Activated CD4-positive, CD25-positive, alpha-beta regulatory T cell treated with anti-CD3 and anti-CD28 coated beads, Interleukin-2, amount 50 U/mL, for 24 hours (primary cell): ENCODE measurements around the gene EML6.
A peak's percentile ranks its signal among the peaks of the same experiment; 100 is the strongest.

Source experiments
- ATAC-seq, 2 donors: fragments of 150-1000 bp; cut with Tn5 transposase; one replicate each; pipeline ENCODE4 v1.10.0; 2021; ENCODE audit warnings: mild to moderate bottlenecking in 1 of 2, moderate library complexity in 1 of 2

The EML6 gene

DNA sequence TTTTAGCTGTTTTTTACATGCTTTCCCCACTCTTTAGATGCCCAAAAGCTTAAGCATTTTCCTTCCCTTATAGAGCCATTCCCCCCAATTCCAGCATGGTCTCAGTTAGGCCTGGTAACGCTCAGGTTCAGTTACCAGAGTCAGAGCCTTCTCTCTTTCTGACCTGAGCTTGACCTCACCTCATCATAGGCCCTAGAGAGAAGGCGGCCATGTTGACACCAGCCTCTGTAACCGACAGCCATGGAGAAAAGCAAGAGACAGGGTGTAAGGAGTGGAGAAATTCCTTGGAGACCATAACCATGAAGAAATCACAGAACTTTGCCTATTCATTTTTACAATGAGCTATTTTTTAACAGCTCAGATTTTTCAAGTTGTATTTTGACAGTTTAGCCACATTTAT lies 227.3 kb downstream of the EML6 start:
- no peak for ATAC-seq

DNA sequence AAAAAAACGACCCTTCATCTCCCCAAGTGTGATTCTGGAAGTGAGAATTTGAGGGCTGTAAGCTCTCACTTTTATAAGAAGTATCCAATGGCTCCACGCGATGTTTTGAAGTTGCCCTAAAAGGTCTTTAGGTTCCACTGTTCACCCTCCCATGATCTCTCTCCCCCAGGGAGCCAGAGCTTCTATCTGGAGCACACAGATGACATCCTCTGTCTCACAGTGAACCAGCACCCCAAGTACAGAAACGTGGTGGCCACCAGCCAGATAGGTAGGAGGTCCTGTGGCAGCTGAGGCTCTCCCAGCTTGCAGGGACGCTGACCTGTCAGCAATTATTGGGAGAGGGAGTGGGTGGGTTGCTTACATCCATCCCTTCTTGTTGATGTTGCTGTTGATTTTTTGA lies 229.0 kb downstream of the EML6 start:
- ATAC-seq = no peak

DNA sequence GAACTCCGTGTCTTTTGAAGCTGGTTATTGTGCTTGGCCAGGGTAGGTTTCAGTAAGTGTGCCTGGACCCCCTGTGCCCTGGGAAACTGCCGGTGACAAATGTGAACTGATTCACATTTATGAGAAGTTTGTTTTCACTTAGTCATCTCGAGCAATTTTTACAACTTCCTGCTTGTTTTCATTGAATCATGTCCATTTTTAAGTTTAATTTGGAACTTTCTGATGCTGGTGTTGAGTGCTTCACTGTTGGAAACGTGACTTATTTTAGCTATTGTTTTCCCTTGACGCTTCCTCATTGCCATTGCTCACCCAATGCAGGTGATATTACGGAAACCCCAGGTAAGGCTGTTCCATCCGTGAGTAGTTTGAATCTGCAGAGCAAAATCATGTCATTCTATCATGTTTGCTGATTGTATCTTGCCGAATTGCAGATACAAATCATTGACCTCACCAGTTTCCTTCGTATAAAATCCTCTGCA lies 229.6 kb downstream of the EML6 start:
- ATAC-seq = peak in 1 of 2 donors; percentile 33

DNA sequence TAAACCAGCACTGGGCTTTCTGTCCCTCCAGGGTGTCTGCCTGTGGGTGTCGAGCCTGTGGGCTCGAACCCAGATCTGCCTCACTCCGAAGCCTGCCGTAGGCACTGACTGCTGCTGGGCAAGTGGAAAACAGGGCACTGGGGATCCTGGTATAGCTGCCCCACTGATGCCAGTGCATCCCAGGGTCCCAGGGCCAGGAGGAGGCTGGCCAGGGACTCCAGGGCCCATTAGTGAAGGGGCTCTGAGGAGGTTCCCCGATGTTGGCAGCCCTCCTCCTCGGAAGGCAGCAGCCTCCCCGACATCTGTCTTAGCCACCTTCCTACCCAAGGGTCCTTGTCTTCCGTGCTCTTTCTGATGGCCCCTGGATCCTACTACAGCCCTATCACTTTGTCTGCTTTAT lies 230.7 kb downstream of the EML6 start:
- no peak for ATAC-seq

DNA sequence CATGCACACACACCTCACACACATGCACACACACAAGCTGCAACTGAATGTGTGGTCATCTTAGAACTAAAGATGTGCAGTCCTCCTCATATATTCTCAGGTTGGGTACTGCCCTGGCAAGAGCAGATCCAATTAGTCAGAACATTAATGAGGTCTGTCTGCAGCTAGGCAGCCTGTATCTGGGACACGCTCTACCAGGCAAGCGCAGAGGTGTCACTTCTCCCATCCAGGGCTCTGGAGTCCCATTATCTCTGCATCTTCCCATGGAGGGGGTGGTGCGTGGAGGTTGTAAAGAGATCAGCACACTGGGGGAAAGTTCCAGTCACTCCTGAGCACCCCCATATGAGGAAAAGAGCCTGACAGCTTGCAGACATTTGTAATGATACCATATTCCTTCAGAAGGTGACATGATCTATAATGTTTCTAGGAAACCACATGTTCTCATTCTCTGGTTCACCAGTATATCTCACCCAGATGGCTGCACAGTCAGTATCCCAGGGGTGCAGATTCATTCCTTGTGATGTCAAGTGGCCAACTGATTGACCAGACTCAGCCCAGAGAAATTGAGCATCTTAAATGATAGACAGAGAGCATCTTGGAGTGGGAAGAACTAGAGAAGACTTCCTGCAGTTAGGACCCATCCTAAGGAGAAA lies 231.4 kb downstream of the EML6 start:
- ATAC-seq = no peak

DNA sequence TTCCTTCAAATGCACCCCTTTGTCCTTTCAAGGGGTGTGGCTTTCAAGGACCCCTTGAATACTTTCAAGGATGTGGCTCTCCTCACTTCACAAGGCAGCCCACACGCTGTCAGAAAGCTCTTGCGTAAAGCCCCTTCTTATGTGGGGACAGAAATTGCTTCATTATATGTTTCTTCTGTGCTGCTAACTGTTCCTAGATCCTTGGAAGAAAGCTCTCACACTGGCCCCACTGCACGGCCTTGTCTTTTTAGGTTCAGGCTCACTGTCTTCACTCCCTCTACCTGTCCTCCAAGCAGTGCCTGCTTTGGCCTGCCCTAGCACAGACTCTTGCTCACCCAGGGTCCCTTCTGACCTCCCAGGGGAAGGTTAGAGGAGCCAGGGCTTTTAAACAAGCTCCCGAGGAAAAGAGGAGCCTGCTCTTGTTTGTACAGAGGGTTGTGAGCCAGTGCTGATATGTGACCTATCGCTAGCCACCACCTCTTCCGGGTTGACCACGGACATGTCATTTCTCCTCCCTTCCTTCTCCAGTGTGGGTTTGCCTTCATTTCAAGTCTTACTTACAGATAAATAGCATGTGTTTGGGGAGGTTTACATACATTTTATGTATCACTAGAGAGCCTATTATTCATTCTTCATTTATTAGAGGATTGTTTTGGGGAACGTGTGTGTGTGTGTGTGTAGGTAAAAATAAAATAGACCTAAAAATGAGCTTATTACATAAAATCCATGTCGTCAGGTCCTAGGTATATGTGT lies 232.1 kb downstream of the EML6 start:
- no peak for ATAC-seq

DNA sequence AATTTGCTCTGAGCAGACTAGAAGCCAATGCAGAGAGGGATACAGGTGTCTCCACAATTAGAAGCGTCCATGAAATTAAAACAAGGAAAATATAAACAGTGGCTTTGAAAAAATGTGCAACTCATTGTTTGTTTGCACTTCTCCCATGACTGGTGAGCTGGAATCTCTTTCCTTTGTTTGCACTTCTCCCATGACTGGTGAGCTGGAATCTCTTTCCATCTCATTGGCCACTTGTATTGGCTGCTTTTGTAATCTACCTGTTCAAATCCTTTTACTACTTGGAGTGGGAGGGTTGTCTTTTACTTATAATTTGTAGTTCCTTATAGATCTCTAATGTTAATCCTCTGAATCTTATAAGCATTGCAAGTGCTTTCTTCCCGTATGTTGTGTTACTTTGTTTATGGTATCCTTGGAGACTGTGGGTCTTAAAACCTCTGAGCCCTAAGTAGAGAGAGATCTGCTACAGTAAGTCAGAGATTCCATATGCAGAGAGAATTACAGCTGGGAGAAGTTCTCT lies 232.7 kb downstream of the EML6 start:
- ATAC-seq = no peak

DNA sequence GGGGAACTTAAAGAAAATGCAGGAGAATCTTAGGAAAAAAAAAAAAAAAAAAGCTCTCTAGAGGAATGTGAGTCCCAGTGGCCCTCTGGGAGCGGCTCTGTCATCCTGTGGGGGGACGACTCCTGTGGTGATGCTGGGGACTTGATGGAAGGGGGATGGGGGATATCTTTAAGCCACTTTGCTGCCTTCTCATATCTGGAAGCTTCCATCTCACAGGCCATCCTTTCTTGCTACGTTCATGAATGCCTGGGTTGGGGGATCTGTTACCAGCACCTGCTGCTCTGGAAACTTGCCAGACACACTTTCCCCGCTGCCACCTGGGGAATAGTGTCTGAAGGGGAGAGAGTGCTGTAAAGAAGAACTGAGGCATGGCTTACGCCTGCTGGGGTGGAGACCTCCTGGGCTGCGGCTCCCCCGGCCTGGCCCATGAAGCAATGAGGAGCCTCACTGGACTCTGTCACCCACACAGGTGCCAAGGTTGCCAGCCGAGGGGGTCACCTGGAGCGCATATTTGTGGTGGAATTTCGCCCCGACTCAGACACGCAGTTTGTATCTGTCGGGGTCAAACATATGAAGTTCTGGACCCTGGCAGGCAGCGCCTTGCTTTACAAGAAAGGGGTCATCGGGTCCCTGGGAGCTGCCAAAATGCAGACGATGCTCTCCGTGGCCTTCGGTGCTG lies 234.0 kb downstream of the EML6 start:
- ATAC-seq = no peak

DNA sequence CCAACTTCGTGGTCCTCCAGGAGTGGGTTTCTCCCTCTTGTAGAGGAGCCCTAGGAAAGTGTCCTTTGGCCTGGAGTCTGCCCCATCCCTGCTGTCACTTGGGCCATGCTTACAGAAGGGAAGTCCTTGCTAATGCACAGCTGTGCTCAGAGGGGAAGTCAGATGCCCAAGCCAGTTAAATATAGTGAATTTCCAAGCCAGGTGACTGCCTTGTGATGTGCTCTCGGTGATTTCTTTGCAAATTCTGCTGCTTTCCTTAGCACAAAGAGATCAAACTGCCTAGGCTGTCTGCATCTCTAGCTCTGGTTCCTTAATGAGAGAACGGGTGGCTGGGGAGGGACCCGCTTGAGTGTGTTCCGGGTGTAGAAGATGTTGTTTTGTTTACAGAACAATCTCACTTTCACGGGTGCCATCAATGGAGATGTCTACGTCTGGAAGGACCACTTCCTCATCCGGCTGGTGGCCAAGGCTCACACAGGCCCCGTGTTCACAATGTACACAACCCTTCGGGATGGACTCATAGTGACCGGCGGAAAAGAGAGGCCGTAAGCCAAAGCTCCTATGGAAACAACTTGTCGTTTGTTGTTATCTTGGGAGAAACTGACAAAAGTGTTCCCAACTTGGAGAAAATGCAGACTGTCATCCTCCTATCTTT lies 235.4 kb downstream of the EML6 start:
- no peak for ATAC-seq

DNA sequence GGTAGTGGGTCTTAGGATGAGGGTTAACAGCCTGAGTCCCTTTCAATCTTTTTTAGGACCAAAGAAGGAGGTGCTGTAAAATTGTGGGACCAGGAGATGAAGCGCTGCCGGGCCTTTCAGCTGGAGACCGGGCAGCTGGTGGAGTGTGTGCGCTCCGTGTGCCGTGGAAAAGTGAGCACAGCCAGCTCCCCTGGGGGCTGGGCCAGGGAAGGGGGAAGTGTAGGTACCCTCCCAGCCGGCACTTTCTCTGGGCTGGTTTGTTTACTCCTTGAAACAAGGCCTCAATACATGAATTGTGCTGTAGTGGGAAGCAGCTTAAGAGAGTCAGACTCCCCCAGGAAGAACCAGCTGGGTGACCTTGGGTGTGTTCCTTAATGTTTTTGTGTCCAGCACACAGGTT lies 236.7 kb downstream of the EML6 start:
- no peak for ATAC-seq

DNA sequence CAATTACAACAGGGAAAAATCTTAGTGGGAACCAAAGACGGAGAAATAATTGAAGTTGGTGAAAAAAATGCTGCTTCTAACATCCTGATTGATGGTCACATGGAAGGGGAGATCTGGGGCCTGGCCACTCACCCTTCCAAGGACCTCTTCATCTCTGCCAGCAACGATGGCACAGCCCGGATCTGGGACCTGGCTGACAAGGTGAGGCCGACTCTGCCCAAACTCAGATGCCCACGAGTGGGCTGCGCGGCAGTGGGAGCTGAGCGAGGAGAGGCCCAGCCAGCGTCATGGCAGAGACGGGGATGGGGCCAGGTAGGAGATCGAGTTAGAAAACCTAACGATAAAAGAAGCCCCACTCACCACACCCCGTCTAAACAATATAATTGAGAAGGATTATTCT lies 239.0 kb downstream of the EML6 start:
- ATAC-seq = no peak

DNA sequence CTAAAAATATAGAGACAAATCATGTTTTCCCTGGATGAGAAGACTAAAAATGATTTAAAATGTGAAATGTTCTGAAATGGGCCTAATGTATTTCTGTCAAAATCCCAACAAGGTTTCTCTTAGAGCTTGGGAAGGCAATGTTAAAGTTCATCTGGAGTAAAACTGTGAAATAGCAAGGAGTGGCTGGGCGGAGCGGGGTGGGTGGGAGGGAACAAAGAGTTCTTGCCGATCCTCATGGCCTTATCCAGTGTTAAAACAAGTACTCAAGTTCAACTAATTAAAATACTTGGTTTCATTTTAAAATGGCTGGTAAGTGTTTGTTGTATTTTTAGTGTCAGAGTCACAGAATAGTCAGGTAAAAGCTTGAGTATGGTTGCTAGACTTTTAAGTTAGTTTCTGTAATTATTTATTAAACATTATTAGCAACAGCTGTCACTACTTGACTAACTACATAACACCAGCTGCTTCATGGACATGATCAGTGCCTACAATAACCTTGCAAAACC lies 239.5 kb downstream of the EML6 start:
- ATAC-seq = no peak

DNA sequence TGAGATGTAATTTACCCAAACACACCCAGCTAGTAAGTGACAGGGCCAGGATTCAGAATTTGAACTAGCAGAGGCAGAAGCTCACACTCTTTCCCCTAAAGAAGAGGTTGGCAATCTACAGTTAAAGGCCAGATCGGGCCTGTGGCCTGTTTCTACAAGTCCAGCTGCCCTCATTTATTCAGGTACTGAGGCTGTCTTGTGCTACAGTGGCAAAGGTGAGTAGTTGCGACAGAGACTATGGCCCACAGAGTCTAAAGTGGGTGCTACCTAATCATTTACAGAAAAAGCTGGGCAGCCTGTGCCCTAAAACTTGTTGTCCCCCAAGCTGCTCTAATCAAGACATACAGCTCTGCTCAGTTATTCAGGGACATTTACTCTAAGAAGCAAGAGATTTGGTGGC lies 240.0 kb downstream of the EML6 start:
- no peak for ATAC-seq

DNA sequence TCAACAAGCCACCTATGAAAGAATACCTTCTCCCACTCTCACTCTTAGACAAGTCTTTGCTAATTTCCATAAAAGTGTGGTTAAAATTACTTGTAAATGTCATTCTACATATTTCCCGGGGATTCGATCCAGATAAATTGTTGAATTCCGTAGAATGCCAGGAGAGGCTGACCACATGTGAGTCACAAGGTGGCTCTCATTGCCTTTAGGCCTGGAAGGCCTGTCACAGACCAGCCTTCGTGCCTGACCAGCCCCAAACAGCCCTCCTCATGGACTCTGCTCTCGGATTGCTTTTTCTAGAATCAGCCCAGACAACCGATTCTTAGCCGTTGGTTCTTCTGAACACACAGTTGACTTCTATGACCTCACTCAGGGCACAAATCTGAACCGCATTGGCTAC lies 240.8 kb downstream of the EML6 start:
- ATAC-seq = no peak

DNA sequence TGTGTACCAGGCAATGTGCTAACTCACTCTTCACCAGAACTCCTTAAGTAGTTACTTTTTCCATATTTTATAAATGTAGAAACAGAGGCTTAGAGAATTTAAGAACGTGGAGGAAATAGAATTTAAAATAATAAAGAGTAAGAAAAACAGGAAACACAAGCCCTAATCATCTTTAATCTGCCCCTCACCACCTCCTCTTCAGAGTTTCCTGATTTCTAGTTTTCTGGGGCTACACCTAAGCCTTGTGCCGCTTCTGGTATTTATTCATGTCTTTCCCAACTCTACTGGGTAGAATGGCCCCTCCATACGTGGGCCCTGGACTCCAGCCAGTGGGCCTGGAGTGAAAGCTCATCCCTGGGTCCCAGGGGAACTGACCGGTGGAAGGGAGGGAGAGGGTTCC lies 241.4 kb downstream of the EML6 start:
- ATAC-seq = no peak

DNA sequence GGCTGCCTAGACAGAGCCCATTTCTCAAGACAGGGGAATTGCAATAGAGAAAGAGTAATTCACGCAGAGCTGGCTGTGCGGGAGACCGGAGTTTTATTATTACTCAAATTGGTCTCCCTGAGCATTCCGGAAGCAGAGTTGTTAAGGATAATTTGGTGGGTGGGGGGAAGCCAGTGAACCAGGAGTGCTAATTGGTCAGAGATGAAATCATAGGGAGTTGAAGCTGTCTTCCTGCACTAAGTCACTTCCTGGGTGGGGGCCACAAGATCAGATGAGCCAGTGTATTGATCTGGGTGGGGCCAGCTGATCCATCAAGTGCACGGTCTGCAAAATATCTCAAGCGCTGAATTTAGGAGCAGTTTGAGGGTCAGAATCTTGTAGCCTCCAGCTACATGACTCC lies 242.0 kb downstream of the EML6 start:
- no peak for ATAC-seq

DNA sequence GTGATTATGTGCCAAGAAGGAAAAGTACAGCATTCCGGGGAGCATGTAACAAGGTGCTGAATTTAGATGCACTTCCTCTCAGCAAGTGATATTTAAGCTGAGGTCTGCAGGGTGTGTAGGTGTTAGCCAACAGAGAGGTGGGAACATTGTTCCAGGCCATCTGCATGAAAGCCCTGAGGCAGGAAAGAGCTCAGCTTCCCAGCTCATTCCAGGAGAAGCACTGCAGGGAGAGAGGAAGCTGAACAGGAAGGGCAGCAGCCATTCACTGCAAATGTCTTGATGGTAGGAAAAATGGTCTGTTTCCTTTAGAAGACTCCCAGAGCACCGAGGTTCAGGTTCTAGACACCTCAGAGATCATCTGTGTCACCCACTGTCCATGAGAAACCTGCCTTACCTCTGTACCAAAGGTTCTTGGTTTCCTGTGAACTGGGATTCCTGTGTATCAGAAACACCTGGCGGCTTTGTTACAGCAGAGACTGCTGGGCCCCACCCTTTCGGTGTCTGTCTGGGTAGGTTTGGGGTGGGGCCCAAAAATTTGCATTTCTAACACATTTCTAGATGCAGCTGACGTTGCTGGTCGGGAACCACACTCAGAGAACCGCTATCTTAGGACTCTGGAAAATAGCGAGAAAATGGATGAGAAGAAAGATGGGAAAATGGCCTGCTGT lies 242.8 kb downstream of the EML6 start:
- no peak for ATAC-seq

DNA sequence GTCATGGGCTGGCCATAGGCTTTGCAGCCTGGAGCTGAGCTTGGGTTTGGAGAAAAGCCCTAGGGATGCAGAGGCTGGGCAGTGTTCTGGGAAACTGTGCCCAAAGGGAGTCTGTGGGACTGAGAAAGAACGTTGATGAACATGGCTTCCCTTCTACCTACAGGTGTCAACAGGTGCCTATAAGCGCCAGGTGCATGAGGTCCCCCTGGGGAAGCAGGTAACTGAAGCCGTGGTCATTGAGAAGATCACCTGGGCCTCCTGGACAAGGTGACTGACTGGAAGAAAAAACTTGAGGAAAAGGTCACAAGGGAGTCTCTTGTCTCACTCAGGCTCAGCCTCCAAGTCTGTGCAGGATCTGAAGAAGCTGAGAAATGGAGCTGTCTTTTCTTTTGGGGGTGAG lies 243.4 kb downstream of the EML6 start:
- no peak for ATAC-seq

DNA sequence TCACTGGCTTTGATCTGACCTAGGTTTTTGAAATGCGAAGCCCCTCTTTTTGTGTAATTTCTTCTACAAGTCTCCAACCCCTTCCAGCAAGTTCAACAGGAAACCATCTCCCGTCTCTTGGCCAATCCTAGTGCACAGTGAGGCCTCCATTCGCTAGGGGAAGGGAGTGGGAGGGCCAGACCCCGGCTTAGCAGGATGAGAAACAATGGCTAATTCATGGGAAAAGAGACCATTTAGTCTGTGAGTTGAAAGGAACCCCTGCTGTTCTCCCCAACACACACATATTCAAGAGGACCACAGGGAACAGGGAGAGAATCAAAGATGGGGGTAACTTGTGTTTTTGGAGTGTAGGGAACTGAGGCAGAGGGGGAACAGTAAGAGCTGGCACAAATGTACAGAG lies 243.8 kb downstream of the EML6 start:
- no peak for ATAC-seq

DNA sequence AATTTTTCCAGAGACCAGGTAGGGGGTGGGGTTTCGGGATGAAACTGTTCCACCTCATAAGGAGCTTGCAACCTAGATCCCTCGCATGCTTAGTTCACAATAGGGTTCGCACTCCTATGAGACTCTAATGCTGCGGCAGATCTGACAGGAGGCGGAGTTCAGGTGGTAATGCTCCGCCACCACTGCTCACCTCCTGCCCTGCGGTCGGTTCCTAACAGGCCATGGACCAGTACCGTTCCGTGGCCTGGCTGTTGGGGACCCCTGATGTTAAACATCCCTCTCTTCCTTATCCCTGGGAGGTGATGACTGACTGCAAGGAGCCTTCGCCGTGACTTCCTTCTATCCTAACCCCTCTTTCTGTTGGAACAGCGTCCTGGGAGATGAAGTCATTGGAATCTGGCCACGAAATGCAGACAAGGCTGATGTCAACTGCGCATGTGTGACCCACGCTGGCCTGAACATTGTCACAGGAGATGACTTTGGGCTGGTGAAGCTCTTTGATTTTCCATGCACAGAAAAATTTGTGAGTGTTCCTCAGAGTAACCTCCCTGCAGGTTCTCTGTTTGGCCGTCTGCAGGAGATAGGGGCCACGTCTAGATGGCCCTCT lies 244.4 kb downstream of the EML6 start:
- ATAC-seq = no peak

DNA sequence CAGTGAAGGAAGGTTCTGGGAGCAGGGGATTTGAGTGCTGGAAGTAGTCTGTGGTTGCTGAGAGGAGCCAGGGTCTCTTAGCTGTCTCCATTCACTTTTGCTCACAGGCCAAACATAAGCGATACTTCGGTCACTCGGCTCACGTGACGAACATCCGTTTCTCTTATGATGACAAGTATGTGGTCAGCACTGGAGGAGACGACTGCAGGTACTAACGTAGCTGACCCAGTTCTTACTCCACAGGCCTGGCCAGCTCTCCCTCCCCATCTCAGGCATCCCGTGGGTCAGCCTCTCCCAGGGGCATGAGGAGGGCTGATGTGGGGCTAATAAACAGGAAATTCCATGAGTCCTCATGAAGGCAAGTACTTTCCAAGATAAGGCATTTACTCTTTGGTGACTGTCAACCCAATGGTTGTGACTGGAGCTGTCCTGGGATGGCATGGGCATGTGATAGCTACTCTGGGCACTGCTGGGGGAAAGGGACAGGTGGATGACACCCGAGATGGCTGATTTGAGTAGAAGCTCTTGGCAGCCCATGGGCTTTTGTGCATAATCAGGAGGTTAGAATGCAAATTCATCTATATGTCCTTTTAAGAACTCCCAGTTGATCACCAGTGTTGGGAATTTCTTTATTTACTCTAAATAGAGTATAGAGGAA lies 245.2 kb downstream of the EML6 start:
- no peak for ATAC-seq
